Neural cell (in vitro differentiated cells): ENCODE data around the gene ZDHHC1. TPM values are rescaled to one million over a fixed set of nuclear protein-coding genes. Genes with fewer than 3 reads are reported as not detected.

ENCODE experiments used
- H2AFZ ChIP-seq: fragments of 200-600, 300-800 bp; sonication (generic), shearing (Covaris generic); 2 replicates; pipeline ENCODE4 v1.6.0; 2014; ENCODE audit warnings: low read depth, mild to moderate bottlenecking, antibody characterized with exemption, low read length, moderate library complexity
- H3F3A ChIP-seq: fragments of 200-600 bp; shearing (Covaris generic); 2 replicates; pipeline ENCODE4 v1.6.1; 2016; ENCODE audit warnings: mild to moderate bottlenecking, moderate library complexity, mixed read lengths, antibody characterized with exemption, low read length; ENCODE audit not compliant: insufficient read depth, poor library complexity, severe bottlenecking
- H3K27ac ChIP-seq: fragments of 200-600, 300-800 bp; sonication (generic), shearing (Covaris generic); 2 replicates; pipeline ENCODE4 v1.5.1; 2014; ENCODE audit warnings: mild to moderate bottlenecking, low read length, moderate library complexity
- H3K27me3 ChIP-seq: fragments of 300-800, 200-600 bp; sonication (generic), shearing (Covaris generic); 2 replicates; pipeline ENCODE4 v1.6.0; 2014; ENCODE audit warnings: mild to moderate bottlenecking, low read depth, low read length, moderate library complexity; ENCODE audit not compliant: insufficient read depth
- H3K36me3 ChIP-seq: fragments of 300-800, 200-600 bp; sonication (generic), shearing (Covaris generic); 2 replicates; pipeline ENCODE4 v1.5.1; 2014; ENCODE audit warnings: mild to moderate bottlenecking, antibody characterized with exemption, low read length, moderate library complexity; ENCODE audit not compliant: insufficient read depth
- H3K4me2 ChIP-seq: fragments of 300-800, 200-600 bp; sonication (generic), shearing (Covaris generic); 2 replicates; pipeline ENCODE4 v1.6.0; 2014; ENCODE audit warnings: mild to moderate bottlenecking, low read length
- H3K4me3 ChIP-seq: fragments of 300-800, 200-600 bp; sonication (generic), shearing (Covaris generic); 2 replicates; pipeline ENCODE4 v1.5.1; 2014; ENCODE audit warnings: mild to moderate bottlenecking, low read length, moderate library complexity
- H3K79me2 ChIP-seq: fragments of 200-600 bp; shearing (Covaris generic); replicated peaks from 2 replicates; pipeline ENCODE4 v1.6.0; 2014; ENCODE audit warnings: mild to moderate bottlenecking, low read length, moderate library complexity; ENCODE audit not compliant: insufficient read depth
- H3K9ac ChIP-seq: fragments of 300-800, 200-600 bp; sonication (generic), shearing (Covaris generic); 2 replicates; pipeline ENCODE4 v1.6.1; 2016; ENCODE audit warnings: mild to moderate bottlenecking, low read length, mixed read lengths
- H3K9me2 ChIP-seq: fragments of 200-600 bp; shearing (Covaris generic); 2 replicates; pipeline ENCODE4 v1.6.1; 2016; ENCODE audit warnings: mild to moderate bottlenecking, low read length, mixed read lengths; ENCODE audit not compliant: insufficient read depth
- H3K9me3 ChIP-seq: fragments of 200-600, 300-800 bp; sonication (generic), shearing (Covaris generic); 2 replicates; pipeline ENCODE4 v1.6.1; 2016; ENCODE audit warnings: mild to moderate bottlenecking, mixed run types, low read length, moderate library complexity, mixed read lengths
- H4K20me1 ChIP-seq: fragments of 200-600 bp; shearing (Covaris generic); 2 replicates; pipeline ENCODE4 v1.6.1; 2016; ENCODE audit warnings: mild to moderate bottlenecking, mixed run types; ENCODE audit not compliant: insufficient read depth
- EP300 ChIP-seq: fragments of 450-650 bp; conservative IDR thresholded peaks from 2 replicates; pipeline ENCODE4 v1.6.1; 2014; ENCODE audit warnings: antibody characterized with exemption, mild to moderate bottlenecking, moderate library complexity; ENCODE audit not compliant: poor library complexity, severe bottlenecking
- EZH2 ChIP-seq: fragments of 200-600, 300-800 bp; shearing (Covaris generic), sonication (generic); IDR thresholded peaks from 2 replicates; pipeline ENCODE4 v1.6.1; 2014; ENCODE audit warnings: antibody characterized with exemption, low read length, borderline replicate concordance, mild to moderate bottlenecking; ENCODE audit not compliant: insufficient read depth, poor library complexity, severe bottlenecking
- MXI1 ChIP-seq: fragments of 450-650 bp; conservative IDR thresholded peaks from 2 replicates; pipeline ENCODE4 v1.6.1; 2014; ENCODE audit warnings: antibody characterized with exemption, mild to moderate bottlenecking; ENCODE audit not compliant: poor library complexity, severe bottlenecking
- POLR2AphosphoS5 ChIP-seq: IDR thresholded peaks from 2 replicates; pipeline ENCODE4 v1.6.1; 2012
- RAD21 ChIP-seq: fragments of 450-650 bp; conservative IDR thresholded peaks from 2 replicates; pipeline ENCODE4 v1.6.1; 2014; ENCODE audit warnings: antibody characterized with exemption, mild to moderate bottlenecking, moderate library complexity
- REST ChIP-seq: IDR thresholded peaks from 2 replicates; pipeline ENCODE4 v1.6.1; 2012; ENCODE audit warnings: borderline replicate concordance
- SMC3 ChIP-seq: fragments of 450-650 bp; conservative IDR thresholded peaks from 2 replicates; pipeline ENCODE4 v1.6.1; 2014; ENCODE audit warnings: antibody characterized with exemption, mild to moderate bottlenecking, moderate library complexity; ENCODE audit not compliant: poor library complexity
- TAF1 ChIP-seq: IDR thresholded peaks from 2 replicates; pipeline ENCODE4 v1.6.1; 2012; ENCODE audit warnings: low read depth
- polyA plus RNA-seq: library from polyadenylated mRNA; depleted of rRNA; stranded (reverse); fragments of >200 nt; gene quantifications from 2 replicates; pipeline ENCODE4 v1.2.3, GENCODE V29; 2014
- TF ChIP-seq, protein P1 (sequence below): fragments of 450-650 bp; IDR thresholded peaks from 2 replicates; pipeline ENCODE4 v1.5.1; 2014; ENCODE audit warnings: antibody characterized with exemption, mild to moderate bottlenecking, moderate library complexity; ENCODE audit not compliant: poor library complexity, severe bottlenecking

ZDHHC1 gene
- polyA plus RNA-seq, 1 donor from 2014 or later, result 1.7 TPM

DNA sequence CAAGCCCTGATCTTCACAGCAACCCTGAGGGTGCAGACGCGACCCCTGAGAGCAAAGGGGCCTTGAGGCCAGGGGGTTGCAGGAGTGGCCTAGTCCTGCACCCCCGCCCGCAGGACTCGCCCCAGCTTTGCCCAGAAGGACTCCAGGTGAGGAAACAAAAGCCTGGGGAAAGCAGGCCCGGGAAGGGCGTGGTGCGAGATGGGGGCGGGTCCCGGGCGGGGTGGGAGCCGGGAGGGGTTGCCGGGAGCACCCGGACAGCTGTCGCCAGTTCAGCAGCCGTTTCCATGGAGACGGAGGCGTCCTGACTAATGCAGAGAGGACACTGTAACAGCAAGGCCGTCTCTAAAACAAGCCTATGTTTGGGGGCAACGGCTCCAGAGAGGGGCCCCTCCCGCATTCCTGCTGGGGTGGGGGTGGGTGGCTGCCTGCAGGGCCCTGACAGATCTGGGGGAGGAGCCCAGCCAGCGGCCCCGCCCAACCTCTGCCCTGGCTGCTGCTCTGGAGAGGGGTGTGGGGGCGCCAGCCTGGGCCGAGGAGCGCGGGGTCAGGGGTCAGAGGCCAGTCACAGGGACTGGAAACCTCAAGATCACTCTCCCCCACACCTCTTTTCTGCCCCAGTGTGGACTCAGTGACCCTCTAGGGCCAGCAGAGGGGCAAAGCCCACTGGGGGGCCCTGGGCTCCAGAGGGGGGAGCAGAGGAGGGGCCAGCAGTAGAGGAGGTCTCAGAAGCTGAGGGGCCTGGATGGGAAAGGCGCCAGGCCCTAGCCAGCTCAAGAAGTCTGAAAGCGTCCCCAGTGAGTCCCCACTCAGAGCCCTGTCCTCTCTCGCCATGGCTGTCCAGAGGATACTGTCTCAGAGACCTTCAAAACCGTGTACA is 19.9 kb downstream of the ZDHHC1 start:
- Histone ChIP-seq H3F3A (no peaks in the 10 kb centered on the region), H3K4me3 (peak overlapping the region; percentile 35), H4K20me1 (no peaks in the 10 kb centered on the region), H3K27me3 (no peaks in the 10 kb centered on the region), H3K9ac (peak overlapping the region; percentile 50), H2AFZ (peak overlapping the region; percentile 32), H3K9me3 (no peaks in the 10 kb centered on the region), H3K36me3 (no peaks in the 10 kb centered on the region), H3K9me2 (no peaks in the 10 kb centered on the region), H3K27ac (peak overlapping the region; percentile 31), H3K79me2 (no peaks in the 10 kb centered on the region), H3K4me2 (no peak overlapping the region)
- TF ChIP-seq EZH2, result no peak
- TF ChIP-seq EP300, result peak; percentile 11
- TF ChIP-seq RAD21, result no peak

DNA sequence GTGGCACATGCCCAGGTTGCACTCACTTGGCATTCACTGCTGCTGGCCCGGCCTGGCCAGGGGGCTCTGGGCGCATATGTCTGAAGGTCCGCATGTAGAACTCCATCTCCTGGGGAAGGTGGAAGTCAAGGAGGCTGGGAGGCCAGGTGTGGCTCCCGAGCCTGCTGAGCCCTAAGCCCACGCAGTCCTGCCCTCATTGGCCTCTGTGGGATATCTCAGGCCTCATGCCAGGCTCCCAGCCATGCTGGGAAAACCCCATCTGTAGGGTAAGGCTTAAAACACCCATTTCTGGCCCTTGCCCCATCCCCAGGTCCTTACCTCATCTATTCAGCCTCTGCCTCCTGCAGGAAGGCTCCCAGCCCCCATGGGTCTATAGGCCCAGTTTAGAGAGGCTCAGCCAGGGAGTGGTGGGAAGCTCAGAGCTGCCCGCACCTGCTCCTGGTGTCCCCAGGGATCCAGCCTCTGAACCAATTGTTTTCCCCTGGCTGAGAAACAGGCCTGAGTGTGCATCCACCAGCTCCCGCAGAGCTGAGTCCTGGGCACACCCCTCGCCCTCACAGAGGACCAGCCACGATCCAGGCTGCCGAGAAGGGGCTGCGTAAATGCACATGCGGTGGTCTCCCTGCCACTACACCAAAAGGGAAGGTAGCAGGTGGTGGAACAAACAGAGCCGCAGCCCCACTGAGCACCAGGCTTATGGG is 20.7 kb downstream of the ZDHHC1 start:
- peak overlapping the region; percentile 32 for H2AFZ ChIP-seq
- TF ChIP-seq, protein P1, sequence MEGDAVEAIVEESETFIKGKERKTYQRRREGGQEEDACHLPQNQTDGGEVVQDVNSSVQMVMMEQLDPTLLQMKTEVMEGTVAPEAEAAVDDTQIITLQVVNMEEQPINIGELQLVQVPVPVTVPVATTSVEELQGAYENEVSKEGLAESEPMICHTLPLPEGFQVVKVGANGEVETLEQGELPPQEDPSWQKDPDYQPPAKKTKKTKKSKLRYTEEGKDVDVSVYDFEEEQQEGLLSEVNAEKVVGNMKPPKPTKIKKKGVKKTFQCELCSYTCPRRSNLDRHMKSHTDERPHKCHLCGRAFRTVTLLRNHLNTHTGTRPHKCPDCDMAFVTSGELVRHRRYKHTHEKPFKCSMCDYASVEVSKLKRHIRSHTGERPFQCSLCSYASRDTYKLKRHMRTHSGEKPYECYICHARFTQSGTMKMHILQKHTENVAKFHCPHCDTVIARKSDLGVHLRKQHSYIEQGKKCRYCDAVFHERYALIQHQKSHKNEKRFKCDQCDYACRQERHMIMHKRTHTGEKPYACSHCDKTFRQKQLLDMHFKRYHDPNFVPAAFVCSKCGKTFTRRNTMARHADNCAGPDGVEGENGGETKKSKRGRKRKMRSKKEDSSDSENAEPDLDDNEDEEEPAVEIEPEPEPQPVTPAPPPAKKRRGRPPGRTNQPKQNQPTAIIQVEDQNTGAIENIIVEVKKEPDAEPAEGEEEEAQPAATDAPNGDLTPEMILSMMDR, result no peak
- TF ChIP-seq MXI1, result no peak
- no peak for TF ChIP-seq EP300
- no peak for TF ChIP-seq SMC3
- TF ChIP-seq POLR2AphosphoS5, result no peak
- TF ChIP-seq RAD21, result no peak
- no peak for TF ChIP-seq TAF1
- no peak for TF ChIP-seq EZH2
- TF ChIP-seq REST, result no peak
- peak overlapping the region; percentile 31 for H3K27ac ChIP-seq
- no peak overlapping the region for H3K4me2 ChIP-seq
- no peaks in the 10 kb centered on the region for H3K79me2 ChIP-seq
- H3K36me3 ChIP-seq, result no peaks in the 10 kb centered on the region
- peak overlapping the region; percentile 35 for H3K4me3 ChIP-seq
- H3K9ac ChIP-seq, result peak overlapping the region; percentile 24
- no peaks in the 10 kb centered on the region for H3K27me3 ChIP-seq
- H3K9me3 ChIP-seq, result no peaks in the 10 kb centered on the region
- no peaks in the 10 kb centered on the region for H3F3A ChIP-seq
- no peaks in the 10 kb centered on the region for H4K20me1 ChIP-seq
- no peaks in the 10 kb centered on the region for H3K9me2 ChIP-seq
